ENCODE data around the gene EHD1.

EHD1 gene

GRCh38 chr11:64845129-64845775 is 33.2 kb downstream of the EHD1 start:
- in situ Hi-C loops (cut with MboI; ENCODE audit: low sequenced_read_pairs) = no loop called here

DNA sequence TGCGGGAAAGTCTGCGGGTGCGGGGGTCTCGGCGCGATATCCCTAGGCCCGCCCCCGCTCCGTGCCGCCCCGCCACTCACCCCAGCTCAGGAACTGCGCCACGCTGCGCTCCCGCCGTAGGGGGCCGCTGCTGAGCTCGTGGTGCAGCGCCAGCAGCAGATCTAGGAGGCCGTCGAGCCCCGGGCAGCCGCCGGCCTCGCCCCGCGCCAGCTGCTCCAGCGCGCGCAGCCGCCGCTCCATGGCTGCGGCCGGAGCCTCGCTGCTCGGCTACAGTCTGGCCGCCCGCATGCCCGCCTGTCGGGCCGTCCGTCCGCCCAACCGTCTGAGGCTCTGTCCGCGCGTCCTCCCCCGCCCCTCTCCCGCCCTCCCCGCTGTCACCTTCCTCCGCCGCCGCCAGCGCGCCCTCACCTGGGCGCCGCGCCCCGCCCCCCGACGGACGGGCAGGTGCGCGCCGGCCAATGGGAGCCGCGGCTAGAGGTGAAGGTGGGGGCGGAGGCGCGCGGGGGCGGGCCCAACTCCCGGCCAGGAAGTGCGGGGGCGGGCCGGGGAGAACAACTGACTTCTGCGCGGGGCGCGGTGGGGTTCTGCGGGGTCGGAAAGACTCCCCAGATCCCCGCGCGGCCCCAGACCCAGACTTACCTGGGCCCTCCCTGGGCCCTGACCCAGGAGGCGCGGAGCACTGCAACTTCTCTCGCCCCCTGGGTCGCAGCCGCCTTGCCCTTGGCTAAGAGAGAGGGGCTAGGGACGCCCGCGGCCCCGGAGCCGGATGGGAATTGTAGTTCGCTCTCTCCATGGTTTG is 33.9 kb downstream of the EHD1 start, which contains the start of gene CDC42BPG:
Gene CDC42BPG (minus strand): TSS at position 324 of the 799 bp plus-strand sequence. CDS start 84 bp downstream, at position 240.
- in situ Hi-C loops (cut with MboI; ENCODE audit: low sequenced_read_pairs) = no loop called here

DNA sequence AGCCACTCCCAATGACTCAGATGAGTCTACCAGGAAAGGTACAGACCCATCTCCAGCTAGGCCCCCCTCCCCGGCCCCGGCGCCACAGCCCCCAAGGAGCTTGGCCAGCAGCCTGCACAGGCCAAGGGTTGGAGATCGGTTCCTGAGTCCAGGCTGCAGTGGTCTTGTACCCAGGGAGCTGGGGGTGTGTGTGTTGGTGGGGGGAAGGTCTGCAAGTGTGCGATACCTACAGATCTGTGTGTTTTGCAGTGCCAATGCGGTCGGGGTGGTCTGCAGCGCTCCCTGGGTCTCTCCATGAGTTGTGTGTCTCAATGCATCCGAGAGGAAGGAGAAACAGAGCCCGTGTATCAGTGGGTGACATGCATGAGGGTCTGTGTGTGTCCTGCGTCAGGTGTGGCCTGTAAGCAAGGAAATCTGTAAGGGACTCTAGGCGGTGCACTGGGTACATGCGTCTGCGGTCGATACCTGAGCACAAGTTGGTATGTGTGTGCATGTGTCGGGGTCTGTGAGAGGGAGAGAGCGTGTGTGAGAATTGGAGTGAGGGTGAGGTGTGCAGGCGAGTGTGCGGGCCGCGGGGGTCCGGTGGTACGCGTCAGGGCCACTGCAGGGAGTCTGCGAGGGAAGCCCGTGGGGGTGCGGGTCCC is 34.6 kb downstream of the EHD1 start:
- in situ Hi-C loops (cut with MboI; ENCODE audit: low sequenced_read_pairs) = no loop called here

GRCh38 chr11:64842851-64843685 is 35.4 kb downstream of the EHD1 start:
- in situ Hi-C loops (cut with MboI; ENCODE audit: low sequenced_read_pairs) = no loop called here

GRCh38 chr11:64842366-64842759 is 36.1 kb downstream of the EHD1 start:
- in situ Hi-C loops (cut with MboI; ENCODE audit: low sequenced_read_pairs) = no loop called here

DNA sequence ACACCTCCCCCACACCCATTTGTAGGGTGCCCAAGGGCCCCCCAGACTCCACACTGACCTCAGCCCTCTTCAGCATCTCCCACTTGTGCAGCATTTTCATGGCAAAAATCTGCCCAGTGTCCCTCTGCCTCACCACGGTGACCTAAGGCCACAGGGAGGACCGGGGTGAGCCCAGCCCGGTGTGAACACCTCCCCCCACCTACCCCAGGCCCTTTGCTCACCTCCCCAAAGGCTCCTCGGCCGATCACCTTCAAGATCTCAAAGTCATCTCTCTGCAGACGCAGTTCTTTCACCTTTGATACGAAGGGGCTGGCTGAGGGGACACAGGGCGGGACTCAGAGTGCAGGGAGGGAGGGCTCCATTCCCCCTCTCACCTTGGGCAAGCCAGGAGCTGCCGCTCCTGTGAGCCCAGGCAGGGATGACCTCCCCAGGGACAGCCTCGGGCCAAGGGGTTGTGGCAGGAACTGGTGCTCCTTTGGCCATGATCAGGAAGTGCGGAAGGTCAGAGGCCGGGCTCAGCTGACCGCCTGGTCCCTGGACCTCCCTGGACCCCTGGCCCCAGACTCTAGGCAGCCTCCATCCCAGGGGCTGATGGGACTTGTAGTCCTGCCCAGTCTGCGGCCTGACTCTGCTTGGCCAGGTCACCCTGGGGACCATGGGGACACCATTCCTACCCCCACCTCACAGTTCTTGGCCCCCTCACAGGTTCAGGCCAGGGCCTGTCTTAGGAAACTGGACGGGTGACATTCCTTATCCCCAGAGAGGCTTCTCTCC is 36.6 kb downstream of the EHD1 start:
- in situ Hi-C loops (cut with MboI; ENCODE audit: low sequenced_read_pairs) = no loop called here

DNA sequence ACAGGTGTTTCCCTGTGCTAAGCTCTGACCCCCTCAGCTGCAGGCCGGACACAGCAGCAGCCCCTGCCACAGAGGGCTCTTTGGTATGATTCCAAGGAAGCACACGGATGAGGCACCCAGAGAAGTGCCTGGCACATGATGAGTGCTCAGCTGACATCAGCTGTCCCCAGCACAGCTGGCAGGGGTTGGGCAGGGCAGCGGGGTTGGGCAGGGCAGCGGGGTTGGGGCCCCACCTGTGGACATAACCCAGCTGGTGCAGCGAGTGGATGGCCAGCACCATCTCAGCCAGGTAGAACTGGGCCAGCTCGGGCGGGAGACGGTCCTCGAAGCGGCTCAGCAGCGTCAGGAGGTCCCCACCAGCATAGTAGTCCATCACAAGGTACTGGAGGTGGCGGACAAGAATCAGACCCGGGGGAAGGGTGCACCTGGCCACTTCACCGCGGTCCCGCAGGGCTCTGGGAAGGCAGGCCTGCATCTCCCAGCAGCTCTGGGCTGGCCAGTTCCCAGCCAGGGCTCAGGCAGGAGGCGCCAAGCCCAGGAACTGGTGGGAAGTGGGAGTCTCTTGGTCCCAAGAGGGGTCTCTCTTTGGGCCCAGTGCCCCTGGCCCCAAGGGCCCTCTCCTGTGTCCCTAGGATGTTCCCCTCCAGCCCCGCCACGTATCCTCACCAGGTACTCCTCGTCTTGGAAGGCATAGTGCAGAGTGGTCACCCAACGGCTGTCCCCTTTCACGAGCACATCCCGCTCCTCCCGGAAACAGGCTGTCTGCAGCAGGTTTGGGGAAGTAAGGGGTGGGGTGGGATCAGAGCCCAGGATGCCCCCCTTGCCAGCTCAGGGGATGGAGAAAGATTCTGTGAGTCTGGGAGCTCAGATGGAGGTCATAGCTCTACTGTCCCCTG is 38.3 kb downstream of the EHD1 start:
- in situ Hi-C loops (cut with MboI; ENCODE audit: low sequenced_read_pairs) = no loop called here

GRCh38 chr11:64839335-64839734 is 39.1 kb downstream of the EHD1 start:
- in situ Hi-C loops (cut with MboI; ENCODE audit: low sequenced_read_pairs) = no loop called here

GRCh38 chr11:64838600-64839334 is 39.7 kb downstream of the EHD1 start:
- in situ Hi-C loops (cut with MboI; ENCODE audit: low sequenced_read_pairs) = no loop called here

GRCh38 chr11:64837887-64838351 is 40.5 kb downstream of the EHD1 start:
- in situ Hi-C loops (cut with MboI; ENCODE audit: low sequenced_read_pairs) = no loop called here

GRCh38 chr11:64836448-64837072 is 41.9 kb downstream of the EHD1 start:
- in situ Hi-C loops (cut with MboI; ENCODE audit: low sequenced_read_pairs) = no loop called here

GRCh38 chr11:64835616-64836447 is 42.6 kb downstream of the EHD1 start:
- in situ Hi-C loops (cut with MboI; ENCODE audit: low sequenced_read_pairs) = no loop called here

- in situ Hi-C loops (cut with MboI; ENCODE audit: low sequenced_read_pairs) = no loop called here
These were observed 43.5 kb downstream of the EHD1 start for GRCh38 chr11:64834723-64835615.

DNA sequence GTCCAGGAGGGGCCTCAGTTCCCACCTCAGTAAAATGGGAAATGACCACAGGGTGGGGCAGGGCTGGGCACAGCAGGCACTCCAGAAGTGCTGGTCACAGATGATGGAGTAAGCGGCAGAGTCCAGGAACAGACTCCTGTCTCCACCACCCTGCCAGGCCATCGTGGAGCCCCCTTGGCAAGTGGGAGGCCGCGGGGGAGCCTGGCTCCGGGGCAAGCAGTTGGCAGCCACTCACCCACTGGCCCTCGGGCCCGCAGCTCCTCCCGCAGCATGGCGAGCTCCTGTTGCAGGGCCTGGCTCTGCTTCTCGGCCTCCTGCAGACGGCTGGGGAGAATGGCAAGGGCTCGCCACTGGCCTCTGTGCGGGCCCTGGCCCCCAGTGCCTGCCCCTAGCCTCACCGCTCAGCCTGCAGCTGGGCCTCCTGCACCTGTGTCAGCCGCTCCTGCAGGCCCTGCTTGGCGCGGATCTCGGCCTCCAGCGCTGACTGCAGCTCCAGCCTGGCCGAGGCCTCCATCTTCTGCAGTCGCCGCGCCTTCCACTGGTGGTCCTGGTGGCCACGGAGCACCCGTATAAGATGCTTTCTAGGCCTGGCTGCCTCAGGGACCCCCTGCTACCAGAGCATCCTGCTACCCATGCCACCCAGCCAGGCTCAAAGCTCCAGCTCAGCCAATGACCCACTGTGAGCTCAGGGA is 44.2 kb downstream of the EHD1 start:
- in situ Hi-C loops (cut with MboI; ENCODE audit: low sequenced_read_pairs) = no loop called here

DNA sequence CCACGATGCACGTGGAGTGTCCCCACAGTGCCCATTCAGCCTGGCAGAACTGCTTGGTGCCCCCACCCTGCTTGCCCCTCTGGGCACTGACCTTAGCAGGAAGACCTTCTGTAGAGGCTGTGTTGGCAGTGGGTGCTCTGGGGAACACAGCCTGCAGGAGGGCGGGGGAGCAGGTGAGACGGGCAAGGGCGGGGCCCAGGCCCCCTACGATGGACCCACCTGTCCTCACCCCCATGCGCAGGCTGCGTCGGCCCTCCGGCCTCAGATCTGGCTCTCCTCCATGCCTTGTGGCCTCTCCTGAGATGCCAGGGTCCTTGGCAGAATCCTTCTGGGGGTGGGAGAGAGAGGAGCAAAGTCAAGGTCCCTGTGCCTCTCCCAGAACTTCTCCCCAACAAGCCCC is 44.9 kb downstream of the EHD1 start:
- in situ Hi-C loops (cut with MboI; ENCODE audit: low sequenced_read_pairs) = no loop called here

DNA sequence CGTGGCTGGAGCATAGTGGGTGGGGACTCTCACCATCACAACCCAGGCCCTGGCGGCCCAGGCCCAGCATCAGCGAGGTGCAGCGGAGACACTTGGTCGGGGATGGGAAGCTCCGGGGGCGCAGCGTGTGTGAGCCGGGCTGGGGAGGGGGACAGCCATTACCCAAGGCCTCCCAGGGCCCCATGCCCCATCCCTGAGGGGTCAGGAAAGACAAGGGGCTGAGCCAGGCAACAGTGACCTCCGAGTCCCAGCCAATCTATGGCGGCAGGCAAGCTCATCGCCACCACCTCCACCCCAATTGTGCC is 45.3 kb downstream of the EHD1 start:
- in situ Hi-C loops (cut with MboI; ENCODE audit: low sequenced_read_pairs) = no loop called here
